GM23338 (cell line): ENCODE measurements around the gene ROR1. TPM values are rescaled to one million over a fixed set of nuclear protein-coding genes. Genes with fewer than 3 reads are reported as not detected.

Source experiments
- ATAC-seq: fragments of 200-7000 bp; cut with Tn5 transposase; 3 replicates; pipeline ENCODE4 v1.9.1; 2020
- DNase-seq: peaks from one replicate; pipeline ENCODE4 v3.0.0-alpha.2; 2015; ENCODE audit warnings: low spot score
- H2AFZ ChIP-seq: fragments of 200-600 bp; sonication (generic); 2 replicates; pipeline ENCODE4 v1.8.0; 2016; ENCODE audit warnings: antibody characterized with exemption, mild to moderate bottlenecking, moderate library complexity
- H3F3A ChIP-seq: fragments of 200-600 bp; sonication (generic); replicated peaks from 2 replicates; pipeline ENCODE4 v1.8.0; 2017; ENCODE audit warnings: antibody characterized with exemption, mixed run types, low read depth
- H3K27ac ChIP-seq: fragments of 200-600 bp; sonication (generic); 2 replicates; pipeline ENCODE4 v1.6.1; 2016; ENCODE audit warnings: low read depth
- H3K27me3 ChIP-seq: fragments of 200-600 bp; sonication (generic); 2 replicates; pipeline ENCODE4 v1.8.0; 2016; ENCODE audit warnings: mild to moderate bottlenecking, mixed run types, moderate library complexity; ENCODE audit not compliant: insufficient read depth
- H3K36me3 ChIP-seq: fragments of 200-600 bp; sonication (generic); 2 replicates; pipeline ENCODE4 v1.8.0; 2016; ENCODE audit warnings: mild to moderate bottlenecking; ENCODE audit not compliant: insufficient read depth
- H3K4me1 ChIP-seq: fragments of 200-600 bp; sonication (generic); 2 replicates; pipeline ENCODE4 v1.8.0; 2016; ENCODE audit warnings: mild to moderate bottlenecking, moderate library complexity; ENCODE audit not compliant: insufficient read depth
- H3K4me2 ChIP-seq: fragments of 200-600 bp; sonication (generic); 2 replicates; pipeline ENCODE4 v1.7.1; 2017; ENCODE audit warnings: mixed run types
- H3K4me3 ChIP-seq: fragments of 200-600 bp; sonication (generic); 2 replicates; pipeline ENCODE4 v1.6.1; 2016; ENCODE audit warnings: mixed run types
- H3K79me2 ChIP-seq: fragments of 200-600 bp; sonication (generic); replicated peaks from 2 replicates; pipeline ENCODE4 v1.8.0; 2017; ENCODE audit warnings: mild to moderate bottlenecking; ENCODE audit not compliant: insufficient read depth
- H3K9me2 ChIP-seq: fragments of 200-600 bp; sonication (generic); 2 replicates; pipeline ENCODE4 v1.8.0; 2017; ENCODE audit not compliant: insufficient read depth
- H4K20me1 ChIP-seq: fragments of 200-600 bp; sonication (generic); replicated peaks from 2 replicates; pipeline ENCODE4 v1.8.0; 2017; ENCODE audit warnings: mild to moderate bottlenecking; ENCODE audit not compliant: insufficient read depth
- H3K27ac Mint-ChIP-seq: 2 replicates; pipeline ENCODE4 v1.8.0; 2020; ENCODE audit warnings: inconsistent platforms, mild to moderate bottlenecking, moderate library complexity, mixed read lengths
- H3K27me3 Mint-ChIP-seq: 3 replicates; pipeline ENCODE4 v1.8.0; 2022; ENCODE audit warnings: low read depth, mild to moderate bottlenecking, moderate library complexity, mixed read lengths, inconsistent platforms; ENCODE audit not compliant: insufficient read depth, poor library complexity
- H3K36me3 Mint-ChIP-seq: 3 replicates; pipeline ENCODE4 v1.8.0; 2021; ENCODE audit warnings: low read depth, mild to moderate bottlenecking, inconsistent platforms, moderate library complexity, mixed read lengths
- H3K4me1 Mint-ChIP-seq: 3 replicates; pipeline ENCODE4 v1.8.0; 2020; ENCODE audit warnings: mild to moderate bottlenecking, inconsistent platforms, mixed read lengths
- H3K4me3 Mint-ChIP-seq: 3 replicates; pipeline ENCODE4 v1.8.0; 2021; ENCODE audit warnings: moderate library complexity, mild to moderate bottlenecking, inconsistent platforms, mixed read lengths
- H3K9me3 Mint-ChIP-seq: 3 replicates; pipeline ENCODE4 v1.8.0; 2020; ENCODE audit warnings: moderate library complexity, mild to moderate bottlenecking, inconsistent platforms, mixed read lengths
- EZH2 ChIP-seq: fragments of 200-600 bp; sonication (generic); IDR thresholded peaks from one replicate; pipeline ENCODE4 v1.8.0; 2017; ENCODE audit warnings: antibody characterized with exemption, mild to moderate bottlenecking, low read depth; ENCODE audit not compliant: unreplicated experiment
- EZH2phosphoT487 ChIP-seq: fragments of 200-600 bp; sonication (generic); IDR thresholded peaks from one replicate; pipeline ENCODE4 v1.8.1; 2018; ENCODE audit warnings: antibody characterized with exemption; ENCODE audit not compliant: unreplicated experiment
- JUNB ChIP-seq: IDR thresholded peaks from one replicate; pipeline ENCODE4 v1.6.1; 2016; ENCODE audit warnings: antibody characterized with exemption; ENCODE audit not compliant: unreplicated experiment
- NANOG ChIP-seq: IDR thresholded peaks from 2 replicates; pipeline ENCODE4 v1.6.1; 2016; ENCODE audit warnings: antibody characterized with exemption, borderline replicate concordance
- POLR2AphosphoS5 ChIP-seq: IDR thresholded peaks from 2 replicates; pipeline ENCODE4 v1.6.1; 2016; ENCODE audit warnings: antibody characterized with exemption, low read depth
- REST ChIP-seq: IDR thresholded peaks from one replicate; pipeline ENCODE4 v1.6.1; 2018; ENCODE audit warnings: antibody characterized with exemption; ENCODE audit not compliant: unreplicated experiment
- STAT1 ChIP-seq: IDR thresholded peaks from one replicate; pipeline ENCODE4 v1.6.1; 2016; ENCODE audit warnings: antibody characterized with exemption; ENCODE audit not compliant: unreplicated experiment
- ZNF331 ChIP-seq: fragments of 250-450 bp; sonication (Bioruptor Pico); IDR thresholded peaks from 2 replicates; pipeline ENCODE4 v1.5.0; 2020; ENCODE audit warnings: low read depth, mild to moderate bottlenecking, moderate library complexity
- ZNF462 ChIP-seq: fragments of 250-450 bp; sonication (Bioruptor Pico); IDR thresholded peaks from 2 replicates; pipeline ENCODE4 v1.5.0; 2020; ENCODE audit warnings: mild to moderate bottlenecking, moderate library complexity
- polyA plus RNA-seq: library from polyadenylated mRNA; unstranded; fragments of >200 nt; fragmentation: Nextera tagmentation; extraction: Ambion mirVana; gene quantifications from 2 replicates; pipeline ENCODE4 v1.2.1, GENCODE V29; 2016
- total RNA-seq: library from RNA; depleted of rRNA; stranded (reverse); fragments of >200 nt; shearing (Covaris generic); gene quantifications from 2 replicates; pipeline ENCODE4 v1.2.3, GENCODE V29; 2014

The ROR1 gene
- total and polyA plus RNA-seq, 2 experiments from 2014 or later: 59.7 to 96.0 TPM

- TF ChIP-seq ZNF462 (no peak), EZH2 (no peak), NANOG (no peak), POLR2AphosphoS5 (no peak), JUNB (no peak), EZH2phosphoT487 (no peak), STAT1 (no peak)
These were observed 270.2 kb downstream of the ROR1 start (continued) for GRCh38 chr1:64043976-64044375.

- Mint-ChIP-seq H3K36me3 (peaks cover 15% of the 10 kb centered on the region), H3K9me3 (no peaks in the 10 kb centered on the region), H3K27me3 (peaks cover 3% of the 10 kb centered on the region), H3K4me3 (no peak overlapping the region; the same call in 2 of the 3 replicates), H3K4me1 (peaks cover 29% of the 10 kb centered on the region; the same call in 2 of the 3 replicates), H3K27ac (peak overlapping the region; percentile 82)
- Histone ChIP-seq H3K4me2 (peak overlapping the region; percentile 53), H3K4me1 (peaks cover 18% of the 10 kb centered on the region), H3K27ac (peak overlapping the region; percentile 11; the same call in 1 of the 2 replicates), H2AFZ (no peak overlapping the region), H3K27me3 (no peaks in the 10 kb centered on the region), H3F3A (no peaks in the 10 kb centered on the region), H3K4me3 (peak overlapping the region; percentile 36), H3K79me2 (peaks cover 41% of the 10 kb centered on the region), H3K36me3 (no peaks in the 10 kb centered on the region), H3K9me2 (no peaks in the 10 kb centered on the region), H4K20me1 (no peaks in the 10 kb centered on the region)
- no peak for TF ChIP-seq EZH2
- no peak for TF ChIP-seq REST
- no peak for TF ChIP-seq STAT1
- TF ChIP-seq POLR2AphosphoS5: no peak
- TF ChIP-seq JUNB: no peak
- TF ChIP-seq ZNF331 (CRISPR knock-in tag): no peak
- TF ChIP-seq NANOG: no peak
- DNase-seq (peak; percentile 62), ATAC-seq (peak; percentile 79)
These were observed 272.4 kb downstream of the ROR1 start for GRCh38 chr1:64046243-64046642.
